ENCODE data around the gene QSOX1. TPM values are rescaled to one million over a fixed set of nuclear protein-coding genes. Genes with fewer than 3 reads are reported as not detected.

Gene QSOX1
- total and polyA plus RNA-seq, 4 donors, result 170 to 537 (median 256) TPM

DNA sequence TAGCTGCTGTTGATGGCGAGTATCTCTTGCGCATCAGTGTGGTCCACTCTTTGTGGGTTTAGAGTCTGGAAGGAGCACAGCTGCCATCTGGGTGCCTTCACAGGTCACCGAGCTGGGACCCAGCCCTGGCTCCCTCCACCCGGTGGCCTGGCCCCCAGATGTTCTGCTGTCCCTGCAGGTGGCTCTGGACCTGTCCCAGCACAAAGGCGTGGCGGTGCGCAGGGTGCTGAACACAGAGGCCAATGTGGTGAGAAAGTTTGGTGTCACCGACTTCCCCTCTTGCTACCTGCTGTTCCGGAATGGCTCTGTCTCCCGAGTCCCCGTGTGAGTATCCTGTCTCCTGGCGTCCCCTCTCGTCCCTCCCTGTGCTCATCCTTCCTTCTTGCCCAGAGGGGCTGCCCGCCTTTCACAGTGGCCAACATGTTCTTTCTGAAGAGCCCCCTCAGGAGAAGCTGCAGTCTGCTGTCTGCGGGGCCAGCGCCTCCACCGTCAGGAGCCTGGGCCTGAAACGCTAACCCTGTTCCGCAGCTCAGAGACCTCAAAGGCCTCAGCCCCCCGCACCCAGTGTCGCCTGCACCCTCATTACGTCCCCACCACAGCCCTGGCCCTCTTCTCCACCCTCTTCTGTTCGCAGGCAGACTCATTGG lies 27.4 kb downstream of the QSOX1 start:
- DNase-seq, result no peak
- no peak for TF ChIP-seq CTCF (IDR thresholded peaks at IDR 0.05; ENCODE audit: control extremely low read depth, extremely low read depth)
- no peak for ATAC-seq (ENCODE audit: insufficient read depth, low FRiP score)
- WGBS, 2 donors, result 94 to 97% methylated on average over 23 of the region's 23 CpGs
- H3K4me1 ChIP-seq (ENCODE audit: control insufficient read depth in 5 of 5, insufficient read depth in 5 of 5, low read length in 5 of 5), result no peaks in the 10 kb centered on the region
- peaks cover 0 to 53% (median 35%) of the 10 kb centered on the region in 4 donors for H3K36me3 ChIP-seq (ENCODE audit: control insufficient read depth in 4 of 4, insufficient read depth in 4 of 4, low read length in 4 of 4)
- H3K9ac ChIP-seq (ENCODE audit: insufficient read depth in 1 of 2, low read length in 2 of 2), result no peak overlapping the region
- no peak overlapping the region for H3K27ac ChIP-seq (ENCODE audit: low read depth in 1 of 2, low read length in 1 of 2)
- no peaks in the 10 kb centered on the region for H3K27me3 ChIP-seq (ENCODE audit: control insufficient read depth in 3 of 3, insufficient read depth in 3 of 3, low read length in 2 of 3)
- no peak overlapping the region for H3K4me3 ChIP-seq
- no peaks in the 10 kb centered on the region for H3K9me3 ChIP-seq (ENCODE audit: control insufficient read depth in 4 of 4, insufficient read depth in 3 of 4, low read length in 3 of 4)

GRCh38 chr1:180182643-180183311 lies 28.1 kb downstream of the QSOX1 start:
- no peak for TF ChIP-seq CTCF (IDR thresholded peaks at IDR 0.05; ENCODE audit: control extremely low read depth, extremely low read depth)
- Histone ChIP-seq H3K4me3 (no peak overlapping the region), H3K27ac (ENCODE audit: low read depth in 1 of 2, low read length in 1 of 2) (no peak overlapping the region), H3K9ac (ENCODE audit: insufficient read depth in 1 of 2, low read length in 2 of 2) (no peak overlapping the region), H3K9me3 (ENCODE audit: control insufficient read depth in 4 of 4, insufficient read depth in 3 of 4, low read length in 3 of 4) (no peaks in the 10 kb centered on the region), H3K27me3 (ENCODE audit: control insufficient read depth in 3 of 3, insufficient read depth in 3 of 3, low read length in 2 of 3) (no peaks in the 10 kb centered on the region), H3K4me1 (ENCODE audit: control insufficient read depth in 5 of 5, insufficient read depth in 5 of 5, low read length in 5 of 5) (no peaks in the 10 kb centered on the region), H3K36me3 (ENCODE audit: control insufficient read depth in 4 of 4, insufficient read depth in 4 of 4, low read length in 4 of 4) (peaks cover 0 to 60% (median 35%) of the 10 kb centered on the region in 4 donors)
- ATAC-seq (ENCODE audit: insufficient read depth, low FRiP score), result no peak
- WGBS, 2 donors, result 90 to 96% methylated on average over 22 of the region's 22 CpGs
- no peak for DNase-seq

DNA sequence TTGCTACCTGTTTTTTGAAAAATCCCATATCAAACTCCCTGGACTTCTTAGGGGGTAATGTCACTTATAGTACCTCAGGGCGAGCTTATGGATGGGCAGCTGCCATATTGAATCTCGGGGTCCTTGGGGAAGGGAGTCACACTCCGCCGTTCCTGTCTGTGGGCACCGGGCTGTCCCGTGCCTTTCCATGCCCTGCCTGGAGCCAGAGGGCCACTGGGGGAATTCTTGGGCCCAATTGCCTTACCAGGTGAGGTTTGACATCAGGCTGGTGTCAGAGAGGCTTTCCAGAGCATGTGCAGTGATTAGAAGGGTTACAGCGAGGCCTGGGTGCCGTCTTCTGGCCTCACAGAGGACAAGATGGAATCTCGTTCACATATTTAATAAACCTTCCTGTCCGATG lies 28.8 kb downstream of the QSOX1 start:
- WGBS, 2 donors, result 96% methylated on average over 10 of the region's 10 CpGs
- Histone ChIP-seq H3K36me3 (ENCODE audit: control insufficient read depth in 4 of 4, insufficient read depth in 4 of 4, low read length in 4 of 4) (peaks cover 0 to 64% (median 35%) of the 10 kb centered on the region in 4 donors), H3K9ac (ENCODE audit: insufficient read depth in 1 of 2, low read length in 2 of 2) (no peak overlapping the region), H3K27me3 (ENCODE audit: control insufficient read depth in 3 of 3, insufficient read depth in 3 of 3, low read length in 2 of 3) (no peaks in the 10 kb centered on the region), H3K4me3 (no peak overlapping the region), H3K27ac (ENCODE audit: low read depth in 1 of 2, low read length in 1 of 2) (no peak overlapping the region), H3K4me1 (ENCODE audit: control insufficient read depth in 5 of 5, insufficient read depth in 5 of 5, low read length in 5 of 5) (no peaks in the 10 kb centered on the region), H3K9me3 (ENCODE audit: control insufficient read depth in 4 of 4, insufficient read depth in 3 of 4, low read length in 3 of 4) (no peaks in the 10 kb centered on the region)
- TF ChIP-seq CTCF (IDR thresholded peaks at IDR 0.05; ENCODE audit: control extremely low read depth, extremely low read depth), result no peak
- ATAC-seq (ENCODE audit: insufficient read depth, low FRiP score), result no peak
- no peak for DNase-seq

Data from lung (tissue), 12 donors.